ENCODE results near the gene CHST11. TPM values are rescaled to one million over a fixed set of nuclear protein-coding genes. Genes with fewer than 3 reads are reported as not detected.

CHST11 gene
- total RNA-seq, 1 donor from 2014 or later = 15.5 TPM

- peaks cover 7% of the 10 kb centered on the region for H3K9me3 Mint-ChIP-seq
- no peak for DNase-seq (ENCODE audit: extremely low spot score, unreplicated experiment)
- no peak overlapping the region for H3K27ac Mint-ChIP-seq
- TF ChIP-seq, protein P1, sequence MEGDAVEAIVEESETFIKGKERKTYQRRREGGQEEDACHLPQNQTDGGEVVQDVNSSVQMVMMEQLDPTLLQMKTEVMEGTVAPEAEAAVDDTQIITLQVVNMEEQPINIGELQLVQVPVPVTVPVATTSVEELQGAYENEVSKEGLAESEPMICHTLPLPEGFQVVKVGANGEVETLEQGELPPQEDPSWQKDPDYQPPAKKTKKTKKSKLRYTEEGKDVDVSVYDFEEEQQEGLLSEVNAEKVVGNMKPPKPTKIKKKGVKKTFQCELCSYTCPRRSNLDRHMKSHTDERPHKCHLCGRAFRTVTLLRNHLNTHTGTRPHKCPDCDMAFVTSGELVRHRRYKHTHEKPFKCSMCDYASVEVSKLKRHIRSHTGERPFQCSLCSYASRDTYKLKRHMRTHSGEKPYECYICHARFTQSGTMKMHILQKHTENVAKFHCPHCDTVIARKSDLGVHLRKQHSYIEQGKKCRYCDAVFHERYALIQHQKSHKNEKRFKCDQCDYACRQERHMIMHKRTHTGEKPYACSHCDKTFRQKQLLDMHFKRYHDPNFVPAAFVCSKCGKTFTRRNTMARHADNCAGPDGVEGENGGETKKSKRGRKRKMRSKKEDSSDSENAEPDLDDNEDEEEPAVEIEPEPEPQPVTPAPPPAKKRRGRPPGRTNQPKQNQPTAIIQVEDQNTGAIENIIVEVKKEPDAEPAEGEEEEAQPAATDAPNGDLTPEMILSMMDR (conservative IDR thresholded peaks at IDR 0.05) = no peak
- H3K4me3 Mint-ChIP-seq = no peak overlapping the region
- no peaks in the 10 kb centered on the region for H3K27me3 Mint-ChIP-seq
- peaks cover 13% of the 10 kb centered on the region for H3K4me1 Mint-ChIP-seq (ENCODE audit: unreplicated experiment)
- peaks cover 4% of the 10 kb centered on the region for H3K36me3 Mint-ChIP-seq
Measured at GRCh38 chr12:104549815-104550480, 93.2 kb downstream of the CHST11 start.

DNA sequence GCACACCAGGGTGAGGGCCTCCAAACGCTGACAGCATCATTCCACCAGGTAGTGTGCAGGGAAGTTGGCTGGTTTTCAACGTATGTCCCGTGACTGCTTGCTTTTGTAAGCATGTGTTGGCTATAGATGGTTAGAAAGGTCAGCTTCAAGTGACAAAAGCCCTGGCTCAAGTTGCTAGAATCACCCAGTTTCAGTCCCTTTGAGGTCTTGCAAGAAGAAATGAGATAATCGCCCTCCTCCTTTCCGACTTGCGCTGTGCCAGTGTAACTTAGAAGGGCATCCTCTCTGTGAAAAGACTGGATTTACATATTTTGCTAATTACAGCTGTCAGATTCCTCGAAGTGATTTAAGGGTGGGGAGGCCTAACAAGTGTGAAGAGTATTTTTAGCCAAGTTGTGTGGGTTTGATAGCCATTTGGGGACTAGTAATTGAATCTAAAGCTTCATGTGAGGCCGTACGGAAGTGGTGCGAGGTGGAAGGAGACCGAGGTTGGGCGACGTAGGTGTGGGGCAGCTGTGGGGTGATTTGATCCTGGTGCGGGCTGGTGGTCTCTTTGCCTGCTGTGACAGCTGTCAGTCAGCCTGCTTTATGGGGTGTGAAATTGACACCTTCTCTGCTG, 94.7 kb downstream of the CHST11 start:
- no peak for DNase-seq (ENCODE audit: extremely low spot score, unreplicated experiment)
- no peaks in the 10 kb centered on the region for H3K27me3 Mint-ChIP-seq
- H3K9me3 Mint-ChIP-seq = peaks cover 7% of the 10 kb centered on the region
- H3K4me1 Mint-ChIP-seq (ENCODE audit: unreplicated experiment) = peaks cover 17% of the 10 kb centered on the region
- H3K36me3 Mint-ChIP-seq = peaks cover 4% of the 10 kb centered on the region
- TF ChIP-seq, protein P1 (conservative IDR thresholded peaks at IDR 0.05) = no peak
- H3K27ac Mint-ChIP-seq = no peak overlapping the region
- H3K4me3 Mint-ChIP-seq = no peak overlapping the region

DNA sequence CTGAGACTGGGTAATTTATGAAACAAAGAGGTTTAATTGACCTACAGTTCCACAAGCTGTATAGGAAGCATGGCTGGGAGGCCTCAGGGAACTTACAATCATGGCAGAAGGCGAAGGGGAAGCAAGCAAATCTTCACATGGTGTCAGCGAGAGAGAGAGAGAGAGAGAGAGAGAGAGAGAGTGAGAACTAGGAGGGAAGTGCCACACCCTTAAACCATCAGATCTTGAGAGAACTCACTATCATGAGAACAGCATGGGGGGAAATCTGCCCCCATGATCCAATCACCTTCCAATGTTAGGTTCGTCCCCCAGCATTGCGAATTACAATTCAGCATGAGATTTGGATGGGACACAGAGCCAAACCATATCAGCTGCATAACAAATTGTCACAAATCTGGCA, 96.7 kb downstream of the CHST11 start:
- Mint-ChIP-seq H3K27me3 (no peaks in the 10 kb centered on the region), H3K9me3 (peaks cover 7% of the 10 kb centered on the region), H3K4me1 (ENCODE audit: unreplicated experiment) (peaks cover 17% of the 10 kb centered on the region), H3K4me3 (no peak overlapping the region), H3K36me3 (peaks cover 4% of the 10 kb centered on the region), H3K27ac (no peak overlapping the region)
- TF ChIP-seq, protein P1 (conservative IDR thresholded peaks at IDR 0.05) = no peak
- DNase-seq (ENCODE audit: extremely low spot score, unreplicated experiment) = no peak

GRCh38 chr12:104555648-104556047, 98.9 kb downstream of the CHST11 start:
- TF ChIP-seq, protein P1 (conservative IDR thresholded peaks at IDR 0.05) = no peak
- no peak for DNase-seq (ENCODE audit: extremely low spot score, unreplicated experiment)
- Mint-ChIP-seq H3K4me1 (ENCODE audit: unreplicated experiment) (peaks cover 11% of the 10 kb centered on the region), H3K36me3 (peaks cover 8% of the 10 kb centered on the region), H3K27me3 (no peaks in the 10 kb centered on the region), H3K4me3 (no peak overlapping the region), H3K9me3 (peaks cover 7% of the 10 kb centered on the region), H3K27ac (peak overlapping the region; percentile 42)

DNA sequence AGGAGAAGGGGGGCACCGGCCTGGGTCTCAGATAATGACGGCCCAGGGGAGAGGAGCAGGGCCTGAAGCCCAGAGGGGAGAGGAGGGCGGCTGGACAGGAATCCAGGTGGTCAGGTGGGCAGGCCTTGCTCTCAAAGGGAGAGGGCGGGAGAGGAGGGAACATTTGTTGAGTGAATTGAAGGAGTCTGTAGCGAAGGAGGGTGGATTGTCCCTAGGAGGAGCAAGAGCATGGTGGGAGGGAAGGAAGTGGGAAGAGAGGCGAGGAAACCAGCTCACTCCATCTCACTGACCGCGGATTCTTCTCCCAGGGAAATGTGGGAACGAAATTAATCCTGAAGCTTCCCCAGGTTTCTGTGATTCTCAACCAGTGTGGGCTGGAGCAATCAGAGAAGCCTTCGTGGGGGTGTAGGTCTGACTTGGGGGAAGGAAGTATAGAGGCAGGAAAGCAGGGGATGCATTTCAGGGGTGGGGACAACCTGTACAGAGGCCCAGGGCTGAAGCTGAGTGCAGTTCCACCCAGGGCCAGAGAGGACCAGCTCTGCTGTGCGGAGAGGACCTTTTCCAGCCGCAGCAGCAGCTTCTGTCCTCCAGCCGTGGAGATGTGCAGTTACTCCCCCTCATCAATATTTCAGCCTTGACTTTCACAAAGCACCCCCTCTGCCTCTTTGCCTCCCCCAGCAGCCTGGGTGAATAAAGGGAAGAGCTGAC, 100.9 kb downstream of the CHST11 start:
- Mint-ChIP-seq H3K36me3 (peaks cover 8% of the 10 kb centered on the region), H3K27me3 (no peaks in the 10 kb centered on the region), H3K27ac (no peak overlapping the region), H3K4me1 (ENCODE audit: unreplicated experiment) (peaks cover 4% of the 10 kb centered on the region), H3K4me3 (no peak overlapping the region), H3K9me3 (no peaks in the 10 kb centered on the region)
- TF ChIP-seq, protein P1 (conservative IDR thresholded peaks at IDR 0.05) = no peak
- no peak for DNase-seq (ENCODE audit: extremely low spot score, unreplicated experiment)
